HUES64 (cell line): Measurements from ENCODE around the gene CPEB2.
"Not testable (repeated sequence)": the region's sequence is repeated elsewhere in the genome, so short reads cannot be mapped to it uniquely, and the experiment has no call there.

Experiments
- H3K27ac ChIP-seq: 2 replicates; pipeline ENCODE4 v1.7.0; 2013; ENCODE audit warnings: low read depth, low read length, inconsistent platforms
- H3K27me3 ChIP-seq: 2 replicates; pipeline ENCODE4 v1.6.1; 2013; ENCODE audit warnings: mild to moderate bottlenecking, low read length; ENCODE audit not compliant: insufficient read depth
- H3K36me3 ChIP-seq: 2 replicates; pipeline ENCODE4 v1.6.1; 2013; ENCODE audit warnings: mild to moderate bottlenecking, low read length; ENCODE audit not compliant: insufficient read depth
- H3K4me1 ChIP-seq: 2 replicates; pipeline ENCODE4 v1.6.1; 2013; ENCODE audit warnings: mild to moderate bottlenecking, low read length, moderate library complexity; ENCODE audit not compliant: insufficient read depth
- H3K4me3 ChIP-seq: 2 replicates; pipeline ENCODE4 v1.5.1; 2013; ENCODE audit warnings: mild to moderate bottlenecking, low read length, moderate library complexity
- H3K9ac ChIP-seq: 2 replicates; pipeline ENCODE4 v1.6.1; 2013; ENCODE audit warnings: mild to moderate bottlenecking, low read depth, low read length
- H3K9me3 ChIP-seq: 2 replicates; pipeline ENCODE4 v1.6.1; 2013; ENCODE audit warnings: low read depth, low read length; ENCODE audit not compliant: insufficient read depth
- WGBS: fragments of 150-250, 120-280 bp; methylation state at CpG from one replicate; pipeline ENCODE4 v1.1.7; 2013; ENCODE audit warnings: missing lambda C conversion rate; 5-methylcytosine and 5-hydroxymethylcytosine counted together

CPEB2 gene

DNA sequence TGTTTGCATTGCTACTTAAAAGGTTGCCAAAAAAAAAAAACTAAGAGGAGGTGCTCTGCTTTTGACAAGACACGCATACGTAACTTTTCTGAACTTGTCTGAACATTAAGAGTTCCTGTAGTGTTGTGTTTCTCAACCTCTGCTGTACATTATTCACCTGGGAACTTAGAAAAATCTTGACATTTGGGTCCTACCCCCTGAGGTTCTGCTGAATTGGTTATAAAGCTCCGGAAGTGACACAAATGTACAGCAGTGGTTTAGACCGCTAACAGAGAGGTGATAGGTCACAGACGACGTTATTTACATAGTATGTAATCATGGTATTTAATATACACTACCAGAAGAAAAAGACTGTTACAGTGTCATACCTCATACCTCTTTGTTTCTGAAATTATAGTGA, 61.1 kb downstream of the CPEB2 start:
- WGBS, result 97% methylated on average over 4 of the region's 6 CpGs

DNA sequence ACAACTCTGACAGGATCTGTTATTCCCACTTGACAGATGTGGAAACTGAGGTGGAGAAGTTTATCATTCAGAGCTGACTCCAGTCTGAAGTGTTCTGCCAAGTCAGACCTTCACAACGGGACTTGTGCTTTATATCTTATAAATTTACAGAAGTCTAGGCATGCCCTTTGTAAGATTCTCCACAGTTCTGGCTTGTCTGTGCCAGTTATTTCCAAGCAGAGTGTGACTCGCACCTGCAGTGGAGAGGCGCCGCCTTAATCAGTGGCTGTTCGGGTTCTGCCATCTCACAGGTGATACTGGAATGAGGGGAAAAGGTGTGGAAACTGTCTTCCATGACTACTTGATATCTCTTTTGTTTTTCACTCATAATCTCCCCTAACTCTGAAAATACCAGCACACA, 63.2 kb downstream of the CPEB2 start:
- 96% methylated on average over 5 of the region's 5 CpGs for WGBS
- H3K36me3 ChIP-seq, result no peaks in the 10 kb centered on the region
- H3K9ac ChIP-seq, result no peak overlapping the region
- H3K27me3 ChIP-seq, result no peaks in the 10 kb centered on the region
- no peak overlapping the region for H3K4me3 ChIP-seq
- no peaks in the 10 kb centered on the region for H3K9me3 ChIP-seq
- H3K4me1 ChIP-seq, result no peaks in the 10 kb centered on the region
- H3K27ac ChIP-seq, result no peak overlapping the region

More for the DNA sequence above, 61.1 kb downstream of the CPEB2 start:
- Histone ChIP-seq H3K27me3 (no peaks in the 10 kb centered on the region), H3K4me1 (no peaks in the 10 kb centered on the region), H3K4me3 (no peak overlapping the region), H3K9ac (no peak overlapping the region), H3K9me3 (no peaks in the 10 kb centered on the region; the same call in 1 of the 2 replicates), H3K36me3 (peaks cover 11% of the 10 kb centered on the region; the same call in 1 of the 2 replicates), H3K27ac (no peak overlapping the region)

DNA sequence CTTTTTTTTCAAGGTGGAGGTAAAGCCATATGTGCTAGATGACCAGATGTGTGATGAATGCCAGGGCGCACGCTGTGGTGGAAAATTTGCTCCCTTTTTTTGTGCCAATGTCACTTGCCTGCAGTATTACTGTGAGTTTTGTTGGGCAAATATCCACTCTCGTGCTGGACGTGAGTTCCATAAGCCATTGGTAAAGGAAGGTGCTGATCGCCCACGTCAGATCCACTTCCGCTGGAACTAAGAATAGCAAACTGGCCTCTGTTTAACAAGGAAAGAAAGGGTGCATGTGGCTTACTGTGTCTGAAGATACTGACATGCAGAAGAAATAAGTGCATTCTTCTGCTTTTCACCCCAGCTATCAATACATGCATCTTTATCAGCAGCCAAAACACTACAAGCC, 63.9 kb downstream of the CPEB2 start:
- no peaks in the 10 kb centered on the region for H3K27me3 ChIP-seq
- H3K9me3 ChIP-seq, result no peaks in the 10 kb centered on the region
- 96% methylated on average over 7 of the region's 7 CpGs for WGBS
- H3K36me3 ChIP-seq, result no peaks in the 10 kb centered on the region
- no peak overlapping the region for H3K4me3 ChIP-seq
- H3K27ac ChIP-seq, result no peak overlapping the region
- H3K4me1 ChIP-seq, result no peaks in the 10 kb centered on the region
- H3K9ac ChIP-seq, result no peak overlapping the region

DNA sequence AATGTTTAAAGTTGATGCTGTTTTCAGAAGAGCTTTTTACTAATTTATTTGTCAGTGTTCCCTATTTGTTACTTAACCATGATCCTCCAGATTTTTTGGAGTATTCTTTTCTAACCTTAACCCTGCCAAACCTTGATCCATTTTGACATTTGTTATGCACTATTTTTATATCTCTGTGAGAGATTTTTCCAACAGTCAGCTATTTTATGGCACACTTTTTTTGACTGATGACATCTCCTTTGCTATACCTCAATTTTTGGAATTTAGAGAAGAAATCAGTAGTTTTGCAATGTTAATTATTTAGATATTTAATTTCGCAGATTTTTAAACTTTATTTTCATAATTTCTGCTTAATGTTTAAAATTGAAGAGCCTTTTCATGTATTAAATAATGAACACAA, 66.0 kb downstream of the CPEB2 start:
- H3K27me3 ChIP-seq, result no peaks in the 10 kb centered on the region
- no peaks in the 10 kb centered on the region for H3K36me3 ChIP-seq
- no peaks in the 10 kb centered on the region for H3K4me1 ChIP-seq
- no peaks in the 10 kb centered on the region for H3K9me3 ChIP-seq
- H3K27ac ChIP-seq, result no peak overlapping the region
- WGBS, result no CpG with 5 or more reads among the region's 1 CpG
- H3K9ac ChIP-seq, result no peak overlapping the region
- H3K4me3 ChIP-seq, result no peak overlapping the region

DNA sequence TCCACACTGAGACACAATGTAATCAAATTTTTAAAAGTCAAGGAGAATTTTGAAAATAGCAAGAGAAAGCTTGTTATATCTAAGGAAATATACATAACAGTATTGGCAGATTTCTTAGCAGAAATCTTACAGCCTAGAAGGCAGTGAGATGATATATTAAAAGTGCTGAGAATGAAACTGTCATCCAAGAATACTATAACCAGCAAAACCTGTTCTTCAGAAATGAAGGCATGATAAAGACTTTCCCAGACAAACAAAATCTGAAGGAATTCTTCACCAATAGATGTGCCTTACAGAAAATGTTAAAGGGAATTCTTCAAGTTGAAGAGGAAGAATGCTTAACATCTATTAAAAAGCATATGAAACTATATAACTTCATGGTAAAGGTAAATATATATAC, 73.6 kb downstream of the CPEB2 start:
- Histone ChIP-seq H3K36me3 (no peaks in the 10 kb centered on the region), H3K27ac (no peak overlapping the region), H3K4me3 (no peak overlapping the region), H3K27me3 (no peaks in the 10 kb centered on the region), H3K4me1 (no peaks in the 10 kb centered on the region), H3K9me3 (peaks cover 11% of the 10 kb centered on the region; the same call in 1 of the 2 replicates), H3K9ac (no peak overlapping the region)

DNA sequence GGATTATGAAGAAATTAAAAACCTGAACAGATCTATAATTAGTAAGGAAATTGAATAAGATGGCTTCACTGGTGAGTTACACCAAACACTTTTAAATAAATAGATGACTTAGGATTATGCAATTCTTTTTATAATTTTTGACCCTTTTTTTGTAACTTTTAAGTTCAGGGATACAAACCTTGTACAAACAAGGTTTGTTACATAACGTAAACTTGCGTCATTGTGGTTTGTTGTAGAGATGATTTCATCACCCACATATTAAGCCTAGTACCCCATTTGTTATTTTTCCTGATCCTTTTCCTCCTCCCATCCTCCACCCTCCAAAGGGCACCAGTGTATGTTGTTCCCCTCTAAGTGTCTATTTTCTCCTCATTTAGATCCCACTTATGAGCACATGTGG, 75.7 kb downstream of the CPEB2 start:
- no peak overlapping the region for H3K27ac ChIP-seq
- H3K9ac ChIP-seq, result no peak overlapping the region
- no peaks in the 10 kb centered on the region for H3K4me1 ChIP-seq
- no peaks in the 10 kb centered on the region for H3K36me3 ChIP-seq
- WGBS, result 93% methylated on average over 2 of the region's 2 CpGs
- no peaks in the 10 kb centered on the region for H3K27me3 ChIP-seq
- no peak overlapping the region for H3K4me3 ChIP-seq
- peaks cover 11% of the 10 kb centered on the region; the same call in 1 of the 2 replicates for H3K9me3 ChIP-seq

DNA sequence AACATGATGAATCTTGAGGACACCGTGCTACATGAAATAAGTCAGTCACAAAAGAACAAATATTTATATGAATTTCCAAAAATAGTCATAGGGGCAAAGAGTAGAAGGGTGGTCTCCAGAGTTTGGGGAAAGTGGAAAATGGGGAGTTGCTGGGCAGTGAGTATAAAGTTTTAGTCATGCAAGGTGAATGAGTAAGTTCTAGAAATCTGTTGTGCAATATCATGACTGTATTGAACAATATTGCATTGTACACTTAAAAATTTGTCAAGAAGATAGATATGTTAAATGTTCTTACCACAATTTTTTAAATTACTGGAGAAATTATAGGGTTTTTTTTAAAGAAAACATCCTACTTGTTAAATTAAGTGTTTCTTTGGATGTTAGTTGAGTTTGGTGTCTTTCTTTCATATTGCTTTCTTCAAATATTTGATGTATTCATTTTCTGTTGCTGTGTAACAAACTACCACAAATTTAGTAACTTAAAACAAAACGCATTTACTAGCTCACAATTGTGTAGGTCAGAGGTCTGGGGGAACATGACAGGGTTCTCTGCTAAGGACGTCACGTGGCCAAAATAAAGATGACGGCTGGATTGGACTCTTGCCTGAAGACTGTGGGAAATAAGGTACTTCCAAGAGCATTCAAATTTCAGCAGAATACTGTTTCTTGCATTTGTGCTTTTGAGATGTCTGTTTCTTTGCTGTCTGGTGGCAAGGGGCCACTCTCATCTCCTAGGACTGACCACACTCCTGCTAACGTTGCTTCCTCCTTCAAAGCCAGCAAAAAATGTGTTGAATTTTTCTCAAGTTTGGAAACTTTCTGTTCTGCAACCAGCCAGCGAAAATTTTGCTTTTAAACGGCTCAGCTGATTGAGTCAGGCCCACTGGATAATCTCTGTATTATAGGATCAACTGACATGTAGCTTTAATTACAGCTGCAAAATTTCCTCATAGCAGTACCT, 76.7 kb downstream of the CPEB2 start:
- Histone ChIP-seq H3K27ac (no peak overlapping the region), H3K9ac (no peak overlapping the region), H3K27me3 (no peaks in the 10 kb centered on the region), H3K4me1 (no peaks in the 10 kb centered on the region), H3K36me3 (no peaks in the 10 kb centered on the region), H3K9me3 (peaks cover 11% of the 10 kb centered on the region; the same call in 1 of the 2 replicates), H3K4me3 (no peak overlapping the region)
- WGBS, result 94% methylated on average over 7 of the region's 8 CpGs

DNA sequence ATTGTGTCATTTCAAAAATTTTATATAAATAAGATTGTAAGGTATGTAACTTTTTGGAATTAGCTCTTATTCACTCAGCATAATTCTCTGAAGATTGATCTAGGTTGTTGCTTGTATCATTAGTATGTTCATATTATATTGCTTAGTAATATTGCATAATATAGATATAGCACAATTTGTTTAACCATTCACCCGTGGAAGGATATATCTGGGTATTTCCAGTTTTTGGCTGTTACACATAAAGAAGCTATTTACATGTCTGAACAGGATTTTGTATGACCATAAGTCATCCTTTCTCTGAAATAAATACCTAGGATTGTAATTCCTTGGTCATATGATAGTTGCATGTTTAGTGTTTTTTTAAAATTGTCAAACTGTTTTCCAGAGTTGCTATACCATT, 82.5 kb downstream of the CPEB2 start:
- no peaks in the 10 kb centered on the region for H3K36me3 ChIP-seq

DNA sequence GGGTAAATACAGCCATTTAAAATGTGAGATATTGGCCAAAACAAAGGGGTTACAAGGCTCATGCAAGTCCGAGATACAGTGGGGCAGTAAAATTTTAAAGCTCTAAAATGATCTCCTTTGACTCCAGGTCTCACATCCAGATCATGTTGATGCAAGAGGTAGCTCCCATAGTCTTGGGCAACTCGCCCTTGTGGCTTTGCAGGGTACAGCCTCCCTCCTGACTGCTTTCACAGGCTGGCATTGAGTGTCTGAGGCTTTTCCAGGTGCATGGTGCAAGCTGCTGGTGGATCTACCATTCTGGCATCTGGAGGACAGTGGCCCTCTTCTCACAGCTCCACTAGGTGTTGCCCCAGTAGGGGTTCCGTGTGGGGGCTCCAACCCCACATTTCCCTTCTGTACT, 83.5 kb downstream of the CPEB2 start:
- H3K27me3 ChIP-seq, H3K4me3 ChIP-seq, H3K36me3 ChIP-seq, H3K27ac ChIP-seq, H3K9ac ChIP-seq, H3K4me1 ChIP-seq: not testable (repeated sequence)
- WGBS, result 95% methylated on average over 3 of the region's 3 CpGs
- peaks cover 19% of the 10 kb centered on the region for H3K9me3 ChIP-seq

More for the DNA sequence above, 82.5 kb downstream of the CPEB2 start:
- Histone ChIP-seq H3K9me3 (peaks cover 19% of the 10 kb centered on the region), H3K4me1 (no peaks in the 10 kb centered on the region), H3K4me3 (no peak overlapping the region), H3K27ac (no peak overlapping the region), H3K27me3 (no peaks in the 10 kb centered on the region), H3K9ac (no peak overlapping the region)
- WGBS, result no CpG with 5 or more reads among the region's 1 CpG

DNA sequence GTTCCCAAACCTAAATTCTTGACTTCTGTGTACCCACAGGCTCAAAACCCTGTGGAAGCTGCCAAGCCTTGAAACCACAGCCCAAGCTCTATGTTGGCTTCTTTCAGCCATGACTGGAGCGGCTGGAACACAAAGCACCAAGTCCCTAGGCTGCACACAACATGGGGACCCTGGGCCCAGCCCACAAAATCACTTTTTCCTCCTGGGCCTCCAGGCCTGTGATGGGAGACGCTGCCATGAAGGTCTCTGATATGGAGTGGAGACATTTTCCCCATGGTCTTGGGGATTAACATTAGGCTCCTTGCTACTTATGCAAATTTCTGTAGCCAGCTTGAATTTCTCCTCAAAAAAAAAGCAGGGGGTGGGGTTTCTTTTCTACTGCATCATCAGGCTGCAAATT, 84.0 kb downstream of the CPEB2 start:
- H3K4me1 ChIP-seq, H3K4me3 ChIP-seq, H3K27me3 ChIP-seq, H3K9ac ChIP-seq, H3K36me3 ChIP-seq, H3K27ac ChIP-seq: not testable (repeated sequence)
- 97% methylated on average over 2 of the region's 2 CpGs for WGBS
- peaks cover 19% of the 10 kb centered on the region for H3K9me3 ChIP-seq

DNA sequence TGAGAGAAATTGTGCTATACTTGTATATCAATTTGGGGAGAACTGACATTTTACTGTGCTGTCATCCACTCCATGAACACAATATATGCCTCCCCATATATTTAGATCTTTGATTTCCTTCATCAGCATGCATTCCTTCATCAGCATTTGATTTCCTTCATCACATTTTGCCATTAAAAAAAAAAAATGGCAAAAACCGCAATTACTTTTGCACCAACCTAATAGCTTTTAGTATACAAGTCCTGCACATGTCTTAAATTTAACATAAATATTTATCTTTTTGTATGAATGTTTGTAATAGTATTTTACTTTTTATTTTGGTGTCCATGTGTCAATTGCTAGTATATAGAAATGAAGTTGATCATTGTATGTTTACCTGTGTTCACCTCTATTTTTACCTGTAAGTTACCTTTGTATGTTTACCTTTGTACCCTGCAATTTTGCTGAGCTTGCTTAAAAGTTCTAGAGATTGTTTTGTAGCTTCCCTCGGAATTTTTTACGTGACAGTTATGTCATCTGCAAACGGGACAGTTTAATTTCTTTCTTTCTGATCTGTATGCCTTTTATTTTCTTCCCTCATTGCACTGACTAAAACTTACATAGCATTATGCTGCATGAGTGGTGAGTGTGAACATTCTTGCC, 86.2 kb downstream of the CPEB2 start:
- peaks cover 4% of the 10 kb centered on the region; the same call in 1 of the 2 replicates for H3K4me1 ChIP-seq
- WGBS, result 94% methylated on average over 4 of the region's 4 CpGs
- no peak overlapping the region for H3K9ac ChIP-seq
- peaks cover 19% of the 10 kb centered on the region for H3K9me3 ChIP-seq
- no peaks in the 10 kb centered on the region for H3K27me3 ChIP-seq
- no peak overlapping the region for H3K4me3 ChIP-seq
- no peak overlapping the region for H3K27ac ChIP-seq
- H3K36me3 ChIP-seq, result no peaks in the 10 kb centered on the region
